ENCODE data around the gene COL13A1. TPM values are rescaled to one million over a fixed set of nuclear protein-coding genes. Genes with fewer than 3 reads are reported as not detected.

The COL13A1 gene
- total RNA-seq, 1 experiment from 2014 or later = 3.6 TPM

- Histone ChIP-seq H4K5ac (ENCODE audit: insufficient read length, low read depth, low read length) (no peak overlapping the region), H3K9ac (ENCODE audit: extremely low read depth, insufficient read length, low read length) (no peak overlapping the region), H2AFZ (ENCODE audit: low read length) (no peak overlapping the region), H2BK20ac (ENCODE audit: low read depth, low read length, poor library complexity, severe bottlenecking) (no peak overlapping the region), H3K14ac (ENCODE audit: insufficient read depth, low read length) (no peak overlapping the region), H3K9me3 (ENCODE audit: control insufficient read depth, low read depth, low read length) (no peaks in the 10 kb centered on the region), H3K56ac (ENCODE audit: insufficient read length, low read depth, low read length) (no peak overlapping the region), H3K79me2 (ENCODE audit: insufficient read depth, low read length) (no peaks in the 10 kb centered on the region), H3K4ac (ENCODE audit: low read depth, low read length) (no peak overlapping the region), H3K23me2 (ENCODE audit: insufficient read length, low read depth, low read length, poor library complexity, severe bottlenecking) (no peaks in the 10 kb centered on the region), H2AK5ac (ENCODE audit: insufficient read length, low read length) (no peak overlapping the region), H2BK120ac (ENCODE audit: low read depth, low read length, poor library complexity, severe bottlenecking) (no peak overlapping the region), H4K8ac (replicated peaks; ENCODE audit: insufficient read length, low read depth, low read length) (no peak overlapping the region), H2BK5ac (ENCODE audit: insufficient read length, low read length) (no peak overlapping the region), H3K18ac (ENCODE audit: insufficient read length, low read depth, low read length) (no peak overlapping the region), H3K4me2 (ENCODE audit: insufficient read depth, insufficient read length, low read length) (no peak overlapping the region), H3K79me1 (ENCODE audit: insufficient read depth, low read depth, low read length, poor library complexity, severe bottlenecking) (no peaks in the 10 kb centered on the region), H2BK12ac (ENCODE audit: insufficient read length, low read depth, low read length) (no peak overlapping the region), H3T11ph (ENCODE audit: low read length) (no peak overlapping the region), H2BK15ac (ENCODE audit: low read depth, low read length) (no peak overlapping the region), H4K20me1 (ENCODE audit: control insufficient read depth, insufficient read depth, insufficient read length) (no peaks in the 10 kb centered on the region), H3K27me3 (ENCODE audit: insufficient read depth, low read length) (no peaks in the 10 kb centered on the region), H3K4me1 (ENCODE audit: insufficient read depth, low read length) (no peaks in the 10 kb centered on the region; the same call in 1 of the 2 replicates), H3K27ac (ENCODE audit: insufficient read length, low read depth, low read length) (no peak overlapping the region), H3K23ac (ENCODE audit: insufficient read length, low read depth, low read length) (no peak overlapping the region), H4K91ac (ENCODE audit: insufficient read length, low read depth, low read length) (no peak overlapping the region)
- no peaks in the 10 kb centered on the region for H3K9me3 Mint-ChIP-seq
- H3K36me3 Mint-ChIP-seq (ENCODE audit: insufficient read depth in 1 of 3, low read depth in 3 of 3) = no peaks in the 10 kb centered on the region; a peak in 1 of 7 replicates
- no peak for TF ChIP-seq CTCF (conservative IDR thresholded peaks at IDR 0.05)
- WGBS (ENCODE audit: extremely low coverage, insufficient read length, low lambda C conversion rate) = no CpG with 5 or more reads among the region's 13 CpGs
- no peak for DNase-seq
- no peak overlapping the region for H3K27ac Mint-ChIP-seq
- no peak overlapping the region for H3K4me3 Mint-ChIP-seq
- peaks cover 21% of the 10 kb centered on the region for H3K27me3 Mint-ChIP-seq (ENCODE audit: low read depth)
- peaks cover 22 to 41% of the 10 kb centered on the region in 2 experiments for H3K4me1 Mint-ChIP-seq
Observed at GRCh38 chr10:69913606-69914382, 112.1 kb downstream of the COL13A1 start.

Data from H9 (cell line).